ENCODE results near the gene KCTD18. TPM values are rescaled to one million over a fixed set of nuclear protein-coding genes. Genes with fewer than 3 reads are reported as not detected.

KCTD18 gene
- total and polyA plus RNA-seq, 5 experiments from 2014 or later: 12.6 to 19.6 (median 16.5) TPM

- peaks cover 0 to 4% (median 0%) of the 10 kb centered on the region in 4 donors for H3K4me1 Mint-ChIP-seq
- no peaks in the 10 kb centered on the region for H3K9me3 Mint-ChIP-seq
- H3K27ac Mint-ChIP-seq: no peak overlapping the region
- no peak for DNase-seq
- no peak for ATAC-seq
- H3K4me3 Mint-ChIP-seq: no peak overlapping the region
- no peaks in the 10 kb centered on the region for H3K36me3 Mint-ChIP-seq
- peaks cover 0 to 9% (median 3%) of the 10 kb centered on the region in 5 donors for H3K27me3 Mint-ChIP-seq
- POLR2A ChIA-PET: no interaction called here
Observed at GRCh38 chr2:200482194-200482593, 27.7 kb downstream of the KCTD18 start.

GRCh38 chr2:200479692-200480265, 30.1 kb downstream of the KCTD18 start:
- H3K4me1 Mint-ChIP-seq: peaks cover 0 to 4% (median 0%) of the 10 kb centered on the region in 4 donors
- H3K9me3 Mint-ChIP-seq: no peaks in the 10 kb centered on the region
- POLR2A ChIA-PET: no interaction called here
- H3K4me3 Mint-ChIP-seq: no peak overlapping the region
- H3K27ac Mint-ChIP-seq: no peak overlapping the region
- DNase-seq (no peak), ATAC-seq (no peak)
- no peaks in the 10 kb centered on the region for H3K36me3 Mint-ChIP-seq
- H3K27me3 Mint-ChIP-seq: peaks cover 0 to 9% (median 3%) of the 10 kb centered on the region in 5 donors

- DNase-seq (no peak), ATAC-seq (no peak)
- POLR2A ChIA-PET: interaction anchor here (1.0 kb wide), 1 partner anchor 9 kb away, joined by 3 read pairs; no protein-coding TSS in a partner anchor
- H3K27me3 Mint-ChIP-seq: peaks cover 0 to under 1% (median 0%) of the 10 kb centered on the region in 5 donors
- H3K4me3 Mint-ChIP-seq: no peak overlapping the region
- H3K27ac Mint-ChIP-seq: no peak overlapping the region
- peaks cover 0 to 4% (median 0%) of the 10 kb centered on the region in 4 donors for H3K4me1 Mint-ChIP-seq
- no peaks in the 10 kb centered on the region for H3K9me3 Mint-ChIP-seq
- H3K36me3 Mint-ChIP-seq: peaks cover 0 to 2% (median 0%) of the 10 kb centered on the region in 3 donors
Observed at GRCh38 chr2:200477667-200478131, 32.2 kb downstream of the KCTD18 start.

GRCh38 chr2:200476836-200477235, 33.0 kb downstream of the KCTD18 start:
- H3K27ac Mint-ChIP-seq: no peak overlapping the region
- ATAC-seq (no peak), DNase-seq (no peak)
- H3K4me3 Mint-ChIP-seq: no peak overlapping the region
- POLR2A ChIA-PET: no interaction called here
- peaks cover 0 to 4% (median 0%) of the 10 kb centered on the region in 4 donors for H3K4me1 Mint-ChIP-seq
- H3K27me3 Mint-ChIP-seq: no peaks in the 10 kb centered on the region
- H3K36me3 Mint-ChIP-seq: peaks cover 0 to 2% (median 0%) of the 10 kb centered on the region in 3 donors
- no peaks in the 10 kb centered on the region for H3K9me3 Mint-ChIP-seq

GRCh38 chr2:200475795-200476194, 34.1 kb downstream of the KCTD18 start:
- no peaks in the 10 kb centered on the region for H3K9me3 Mint-ChIP-seq
- no peak for ATAC-seq
- H3K27ac Mint-ChIP-seq: no peak overlapping the region
- no peaks in the 10 kb centered on the region for H3K27me3 Mint-ChIP-seq
- POLR2A ChIA-PET: interaction anchor here (0.6 kb wide), 1 partner anchor 784 kb away, joined by 3 read pairs; the partner anchor contains the start of gene CASP8
- peaks cover 0 to 2% (median 0%) of the 10 kb centered on the region in 3 donors for H3K36me3 Mint-ChIP-seq
- peaks cover 2 to 6% (median 4%) of the 10 kb centered on the region in 4 donors for H3K4me1 Mint-ChIP-seq
- no peak overlapping the region for H3K4me3 Mint-ChIP-seq
- no peak for DNase-seq

GRCh38 chr2:200472853-200473464, 36.9 kb downstream of the KCTD18 start:
- Mint-ChIP-seq H3K9me3 (no peaks in the 10 kb centered on the region), H3K4me1 (peaks cover 13 to 20% (median 18%) of the 10 kb centered on the region in 4 donors), H3K4me3 (no peak overlapping the region), H3K36me3 (peaks cover 0 to 2% (median 0%) of the 10 kb centered on the region in 3 donors), H3K27ac (no peak overlapping the region), H3K27me3 (no peaks in the 10 kb centered on the region)
- POLR2A ChIA-PET: no interaction called here
- ATAC-seq (no peak), DNase-seq (no peak)

GRCh38 chr2:200471928-200472645, 37.8 kb downstream of the KCTD18 start:
- no peaks in the 10 kb centered on the region for H3K9me3 Mint-ChIP-seq
- POLR2A ChIA-PET: no interaction called here
- H3K4me1 Mint-ChIP-seq: peaks cover 21 to 29% (median 27%) of the 10 kb centered on the region in 4 donors
- H3K27ac Mint-ChIP-seq: no peak overlapping the region
- H3K27me3 Mint-ChIP-seq: no peaks in the 10 kb centered on the region
- ATAC-seq (no peak), DNase-seq (no peak)
- H3K4me3 Mint-ChIP-seq: no peak overlapping the region
- peaks cover 0 to 2% (median 0%) of the 10 kb centered on the region in 3 donors for H3K36me3 Mint-ChIP-seq

GRCh38 chr2:200471324-200471848, 38.5 kb downstream of the KCTD18 start:
- Mint-ChIP-seq H3K36me3 (peaks cover 0 to 2% (median 0%) of the 10 kb centered on the region in 3 donors), H3K27ac (peak overlapping the region in 5 of 10 donors; percentile 26 to 75 (median 63)), H3K27me3 (no peaks in the 10 kb centered on the region), H3K9me3 (no peaks in the 10 kb centered on the region), H3K4me3 (peak overlapping the region in 2 of 10 donors; percentile 48 to 68), H3K4me1 (peaks cover 24 to 35% (median 34%) of the 10 kb centered on the region in 4 donors)
- DNase-seq (peak in 8 of 10 donors; percentile 19 to 69 (median 34)), ATAC-seq (peak; percentile 27 to 46)
- POLR2A ChIA-PET: no interaction called here

- ATAC-seq: no peak
- Mint-ChIP-seq H3K36me3 (peaks cover 0 to 2% (median 0%) of the 10 kb centered on the region in 3 donors), H3K4me3 (no peak overlapping the region), H3K27me3 (no peaks in the 10 kb centered on the region), H3K9me3 (no peaks in the 10 kb centered on the region), H3K27ac (no peak overlapping the region), H3K4me1 (peaks cover 24 to 46% (median 38%) of the 10 kb centered on the region in 4 donors)
- DNase-seq: no peak
- POLR2A ChIA-PET: interaction anchor here (1.0 kb wide), 1 partner anchor 490 kb away, joined by 3 read pairs; no protein-coding TSS in a partner anchor
Observed at GRCh38 chr2:200470230-200470629, 39.6 kb downstream of the KCTD18 start.

- ATAC-seq (no peak), DNase-seq (no peak)
- no peak overlapping the region for H3K4me3 Mint-ChIP-seq
- peaks cover 0 to 2% (median 0%) of the 10 kb centered on the region in 3 donors for H3K36me3 Mint-ChIP-seq
- no peaks in the 10 kb centered on the region for H3K9me3 Mint-ChIP-seq
- POLR2A ChIA-PET: interaction anchor here (1.0 kb wide), 1 partner anchor 490 kb away, joined by 3 read pairs; no protein-coding TSS in a partner anchor
- no peak overlapping the region for H3K27ac Mint-ChIP-seq
- H3K27me3 Mint-ChIP-seq: no peaks in the 10 kb centered on the region
- H3K4me1 Mint-ChIP-seq: peaks cover 24 to 50% (median 39%) of the 10 kb centered on the region in 4 donors
Observed at GRCh38 chr2:200469708-200470211, 40.1 kb downstream of the KCTD18 start.

- peak; percentile 39 to 66 for ATAC-seq
- peak overlapping the region in 9 of 10 donors; percentile 11 to 86 (median 60) for H3K4me3 Mint-ChIP-seq
- H3K27me3 Mint-ChIP-seq: no peaks in the 10 kb centered on the region
- peak overlapping the region; percentile 20 to 95 (median 88) for H3K27ac Mint-ChIP-seq
- no peaks in the 10 kb centered on the region for H3K9me3 Mint-ChIP-seq
- POLR2A ChIA-PET: interaction anchor here (0.6 to 1.4 kb wide), 4 partner anchors 10 to 93 kb away, joined by 3 to 4 read pairs (median 3); no protein-coding TSS in a partner anchor
- H3K4me1 Mint-ChIP-seq: peaks cover 24 to 62% (median 44%) of the 10 kb centered on the region in 4 donors
- peaks cover 0 to under 1% (median 0%) of the 10 kb centered on the region in 3 donors for H3K36me3 Mint-ChIP-seq
- DNase-seq: peak in 7 of 10 donors; percentile 15 to 66 (median 35)
Observed at GRCh38 chr2:200467806-200468681, 41.8 kb downstream of the KCTD18 start.

All from naive thymus-derived CD8-positive, alpha-beta T cell (primary cell).